Measurements from ENCODE around the gene CYBC1. TPM values are rescaled to one million over a fixed set of nuclear protein-coding genes. Genes with fewer than 3 reads are reported as not detected.

CYBC1 gene
- total and polyA plus RNA-seq, 2 of the 4 experiments (the other 2 are of a cell fraction) = 75.1 to 76.7 TPM

DNA sequence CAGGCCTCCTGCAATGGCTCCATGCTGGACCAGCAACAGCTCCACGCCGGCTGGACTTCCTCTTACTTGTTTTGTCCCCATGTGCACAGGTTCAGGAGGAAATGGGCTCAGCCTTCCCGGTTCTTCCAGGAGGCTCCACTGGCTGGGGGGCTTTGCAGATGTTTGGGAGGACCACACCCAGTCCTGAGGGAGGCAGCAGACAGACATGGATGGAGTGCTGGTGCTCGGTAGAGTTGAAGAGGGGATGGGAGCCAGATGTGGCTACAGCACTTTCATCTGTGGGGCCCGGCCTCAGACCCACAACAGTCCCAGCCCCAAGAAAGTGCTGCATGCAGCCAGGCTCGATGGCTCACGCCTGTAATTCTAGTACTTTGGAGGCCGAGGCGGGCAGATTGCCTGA lies 29.8 kb upstream of the CYBC1 start:
- Histone ChIP-seq H3K4ac (ENCODE audit: low read depth, low read length) (no peak overlapping the region), H4K91ac (ENCODE audit: insufficient read depth, low read depth, low read length) (no peak overlapping the region), H3K27ac (ENCODE audit: insufficient read depth, low read length) (no peak overlapping the region), H4K8ac (ENCODE audit: low read depth in 2 of 2, low read length in 2 of 2) (no peak overlapping the region), H3K56ac (ENCODE audit: extremely low read depth, insufficient read depth, low read length) (no peak overlapping the region), H3K23ac (ENCODE audit: low read depth, low read length) (no peak overlapping the region), H3K4me1 (ENCODE audit: control insufficient read depth, insufficient read depth, low read length) (no peaks in the 10 kb centered on the region), H2AK5ac (ENCODE audit: low read depth, low read length) (no peak overlapping the region), H3K14ac (replicated peaks; ENCODE audit: low read depth, low read length) (no peak overlapping the region), H3K79me1 (ENCODE audit: low read depth in 1 of 2, low read length in 2 of 2) (no peaks in the 10 kb centered on the region), H2BK20ac (ENCODE audit: low read depth, low read length) (no peak overlapping the region), H3K4me3 (ENCODE audit: insufficient read depth, low read depth, low read length) (no peak overlapping the region), H2BK5ac (ENCODE audit: low read depth, low read length, poor library complexity, severe bottlenecking) (no peak overlapping the region), H2AFZ (replicated peaks; ENCODE audit: low read length, poor library complexity) (no peak overlapping the region), H3K18ac (ENCODE audit: low read depth, low read length) (no peak overlapping the region), H2AK9ac (replicated peaks; ENCODE audit: low read depth, low read length, poor library complexity) (no peak overlapping the region), H3K9me1 (ENCODE audit: insufficient read depth, low read length) (no peaks in the 10 kb centered on the region), H3K9me3 (ENCODE audit: control insufficient read depth, insufficient read depth, low read length) (no peaks in the 10 kb centered on the region), H3K4me2 (ENCODE audit: low read depth, low read length) (no peak overlapping the region), H4K5ac (ENCODE audit: low read depth, low read length) (no peak overlapping the region), H2BK15ac (ENCODE audit: low read depth, low read length) (no peak overlapping the region), H3K9ac (ENCODE audit: low read depth, low read length) (no peak overlapping the region), H2BK120ac (ENCODE audit: low read depth, low read length) (no peak overlapping the region), H3K36me3 (ENCODE audit: control insufficient read depth, insufficient read depth, low read length) (peaks cover 61% of the 10 kb centered on the region), H4K20me1 (ENCODE audit: insufficient read depth, low read length) (no peaks in the 10 kb centered on the region; the same call in 1 of the 2 replicates), H3K27me3 (ENCODE audit: control insufficient read depth, insufficient read depth, low read length) (no peaks in the 10 kb centered on the region)
- POLR2A ChIA-PET (ENCODE audit: unreplicated experiment) = no interaction called here
- in situ Hi-C loops (cut with MboI; ENCODE audit: low sequenced_read_pairs) = no loop called here
- no TSS peak for BruUV-seq (replicated peaks)
- dilution Hi-C loops (cut with HindIII; ENCODE audit: low sequenced_read_pairs, unreplicated experiment) = no loop called here
- TF ChIP-seq BHLHE40 (IDR thresholded peaks at IDR 0.05; ENCODE audit: low read depth, low read length) (no peak), RFX5 (IDR thresholded peaks at IDR 0.05; ENCODE audit: low read depth, low read length) (no peak), RAD21 (IDR thresholded peaks at IDR 0.05; ENCODE audit: low read length) (no peak), RCOR1 (IDR thresholded peaks at IDR 0.05; ENCODE audit: insufficient replicate concordance, low read length) (no peak), CHD1 (IDR thresholded peaks at IDR 0.05; ENCODE audit: low read depth, low read length) (no peak), MAFK (IDR thresholded peaks at IDR 0.05; ENCODE audit: low read depth, low read length) (no peak), MAZ (IDR thresholded peaks at IDR 0.05; ENCODE audit: borderline replicate concordance, low read depth, low read length) (no peak), CEBPB (IDR thresholded peaks at IDR 0.05; ENCODE audit: low read depth, low read length) (no peak), SMC3 (IDR thresholded peaks at IDR 0.05; ENCODE audit: low read depth, low read length) (no peak)
- CTCF ChIA-PET = interaction anchor here (1.0 kb wide), 1 partner anchor 41 kb away, joined by 3 read pairs; no protein-coding TSS in a partner anchor
- DNase-seq = no peak
- WGBS, 2 experiments (ENCODE audit: extremely low coverage in 2 of 2, insufficient read length in 1 of 2) = 86% methylated on average over 1 of the region's 9 CpGs; no CpG with 5 or more reads in 1 of the 2 experiments
- no peak for ATAC-seq (ENCODE audit: low read depth)
- intact Hi-C loops (cut with micrococcal nuclease) = no loop called here

All from IMR-90 (cell line).